HepG2 (cell line): ENCODE measurements around the gene EFNA2. TPM values are rescaled to one million over a fixed set of nuclear protein-coding genes. Genes with fewer than 3 reads are reported as not detected.

Experiments used
- ATAC-seq: fragments of 200-7000 bp; cut with Tn5 transposase; 3 replicates; pipeline ENCODE4 v1.9.1; 2020; ENCODE audit warnings: mild to moderate bottlenecking, moderate library complexity
- BruUV-seq: library from RNA; stranded (reverse); fragments of 400-500 nt; replicated peaks from 2 replicates; lab custom pipeline; 2021; lab: Mats Ljungman, UMichigan
- CTCF ChIA-PET: fragments of 300-600 bp; formaldehyde crosslinking; extraction: SDS; loops from one replicate; lab custom pipeline; 2021; ENCODE audit warnings: low total read pairs, inconsistent platforms, low intra/inter-chr PET ratio; lab: Yijun Ruan, JAX
- POLR2A ChIA-PET: fragments of 350-600 bp; sonication (Branson Sonifier 250); formaldehyde crosslinking; loops from one replicate; lab custom pipeline; 2020; ENCODE audit warnings: antibody characterized with exemption, inconsistent platforms; lab: Yijun Ruan, JAX
- DNase-seq: peaks from one replicate; pipeline ENCODE4 v3.0.0-alpha.2; 2015; ENCODE audit warnings: low spot score
- FAIRE-seq: peaks from 3 replicates; lab custom pipeline; 2011; peaks lifted over from hg19 to GRCh38; lab: Jason Lieb, UNC
- H2AFZ ChIP-seq: one replicate; pipeline ENCODE4 v1.6.1; 2011; ENCODE audit warnings: low read length, inconsistent platforms
- H3K27ac ChIP-seq: fragments of 300-600 bp; 3 replicates; pipeline ENCODE4 v1.8.0; 2011; ENCODE audit warnings: mixed run types, mild to moderate bottlenecking, mixed read lengths, low read length, inconsistent platforms; ENCODE audit not compliant: insufficient read depth; ENCODE audit errors: extremely low read length
- H3K27me3 ChIP-seq, 2 experiments: fragments of 200-600 bp in 1 of 2; 2 replicates in 1 of 2; 3 replicates in 1 of 2; pipeline versions ENCODE4 v1.6.0 to v1.8.0; 2011; ENCODE audit warnings: low read length in 2 of 2, mild to moderate bottlenecking in 2 of 2, moderate library complexity in 2 of 2, inconsistent platforms in 1 of 2; ENCODE audit not compliant: insufficient read depth in 2 of 2, control insufficient read depth in 1 of 2
- H3K36me3 ChIP-seq, 2 experiments: fragments of 200-600 bp in 1 of 2; replicated peaks in 1 of 2; 2 replicates in 1 of 2; 3 replicates in 1 of 2; pipeline versions ENCODE4 v1.5.1 to v1.8.0; 2011; ENCODE audit warnings: low read length in 2 of 2, inconsistent platforms in 1 of 2; ENCODE audit not compliant: insufficient read depth in 2 of 2, control insufficient read depth in 1 of 2
- H3K4me1 ChIP-seq: 2 replicates; pipeline ENCODE4 v1.5.1; 2012; ENCODE audit warnings: low read length, inconsistent platforms; ENCODE audit not compliant: insufficient read depth
- H3K4me2 ChIP-seq: 2 replicates; pipeline ENCODE4 v1.6.0; 2011; ENCODE audit warnings: low read depth, low read length, inconsistent platforms
- H3K4me3 ChIP-seq, 3 experiments: fragments of 200-600 bp in 1 of 3; sonication (generic), shearing (Covaris generic) in 1 of 3; replicated peaks in 1 of 3; 2 replicates each; pipeline ENCODE4 v1.5.1; 2011 to 2016; ENCODE audit warnings: low read length in 3 of 3, inconsistent platforms in 2 of 3, low read depth in 2 of 3, mild to moderate bottlenecking in 2 of 3, control low read depth in 1 of 3, mixed read lengths in 1 of 3; ENCODE audit not compliant: insufficient read depth in 1 of 3
- H3K79me2 ChIP-seq: one replicate; pipeline ENCODE4 v1.6.1; 2011; ENCODE audit warnings: low read length, inconsistent platforms; ENCODE audit not compliant: insufficient read depth
- H3K9ac ChIP-seq: 2 replicates; pipeline ENCODE4 v1.6.0; 2011; ENCODE audit warnings: mild to moderate bottlenecking, low read depth, low read length, inconsistent platforms; ENCODE audit not compliant: insufficient read depth
- H3K9me3 ChIP-seq: 2 replicates; pipeline ENCODE4 v1.5.1; 2012; ENCODE audit warnings: mild to moderate bottlenecking, low read length
- H4K20me1 ChIP-seq: 2 replicates; pipeline ENCODE4 v1.6.0; 2011; ENCODE audit warnings: inconsistent platforms, mild to moderate bottlenecking, low read length, moderate library complexity; ENCODE audit not compliant: insufficient read depth
- DNMT3B ChIP-seq: conservative IDR thresholded peaks from 2 replicates; pipeline ENCODE4 v1.6.1; 2016; ENCODE audit warnings: missing biosample characterization, control low read depth
- DPF2 ChIP-seq: sonication (generic); formaldehyde crosslinking; IDR thresholded peaks from 2 replicates; pipeline ENCODE4 v1.4.0; 2020; ENCODE audit warnings: mild to moderate bottlenecking, low read depth, missing genetic modification reagents, borderline replicate concordance
- ETV5 ChIP-seq: IDR thresholded peaks from 2 replicates; pipeline ENCODE4 v1.6.1; 2018; ENCODE audit warnings: missing biosample characterization, missing genetic modification reagents, inconsistent platforms, borderline replicate concordance
- GATA4 ChIP-seq: sonication (generic); IDR thresholded peaks from 2 replicates; pipeline ENCODE4 v1.6.1; 2016; ENCODE audit warnings: antibody characterized with exemption, low read depth, borderline replicate concordance
- HNF1B ChIP-seq: sonication (generic); formaldehyde crosslinking; IDR thresholded peaks from 2 replicates; pipeline ENCODE4 v1.5.1; 2020; ENCODE audit warnings: mild to moderate bottlenecking, moderate library complexity, missing genetic modification reagents
- MEIS1 ChIP-seq: sonication (generic); formaldehyde crosslinking; IDR thresholded peaks from 2 replicates; pipeline ENCODE4 v1.9.0; 2021; ENCODE audit warnings: mild to moderate bottlenecking, missing genetic modification reagents, moderate library complexity, borderline replicate concordance
- NFIB ChIP-seq: sonication (generic); formaldehyde crosslinking; IDR thresholded peaks from 2 replicates; pipeline ENCODE4 v1.9.0; 2021; ENCODE audit warnings: missing genetic modification reagents, mild to moderate bottlenecking, borderline replicate concordance
- NFRKB ChIP-seq: fragments of 450-650 bp; IDR thresholded peaks from 2 replicates; pipeline ENCODE4 v1.6.1; 2017
- PAXIP1 ChIP-seq: sonication (generic); formaldehyde crosslinking; conservative IDR thresholded peaks from 2 replicates; pipeline ENCODE4 v1.4.0; 2020; ENCODE audit warnings: mild to moderate bottlenecking, missing genetic modification reagents, moderate library complexity
- POLR2AphosphoS5 ChIP-seq: IDR thresholded peaks from 2 replicates; pipeline ENCODE4 v1.6.1; 2012; ENCODE audit warnings: low read depth, low read length
- POLR2G ChIP-seq: fragments of 200-400 bp; formaldehyde crosslinking; IDR thresholded peaks from 2 replicates; pipeline ENCODE4 v1.6.1; 2018; ENCODE audit warnings: mild to moderate bottlenecking, low read depth, low read length, moderate library complexity
- PRMT3 ChIP-seq: sonication (generic); formaldehyde crosslinking; IDR thresholded peaks from 2 replicates; pipeline ENCODE4 v1.8.1; 2022; ENCODE audit warnings: low read depth, mild to moderate bottlenecking, moderate library complexity, missing genetic modification reagents, borderline replicate concordance
- ZFY ChIP-seq: sonication (generic); formaldehyde crosslinking; IDR thresholded peaks from 2 replicates; pipeline ENCODE4 v1.4.0; 2020; ENCODE audit warnings: missing genetic modification reagents
- ZIK1 ChIP-seq: sonication (generic); formaldehyde crosslinking; IDR thresholded peaks from 2 replicates; pipeline ENCODE4 v1.5.0; 2020; ENCODE audit warnings: mild to moderate bottlenecking, low read depth, missing genetic modification reagents, borderline replicate concordance
- ZNF138 ChIP-seq: sonication (generic); formaldehyde crosslinking; IDR thresholded peaks from 2 replicates; pipeline ENCODE4 v1.5.0; 2020; ENCODE audit warnings: mild to moderate bottlenecking, low read depth, missing genetic modification reagents
- ZNF362 ChIP-seq: sonication (generic); formaldehyde crosslinking; IDR thresholded peaks from 2 replicates; pipeline ENCODE4 v1.4.0; 2020; ENCODE audit warnings: missing genetic modification reagents, mild to moderate bottlenecking, borderline replicate concordance
- ZNF431 ChIP-seq: sonication (generic); formaldehyde crosslinking; IDR thresholded peaks from 2 replicates; pipeline ENCODE4 v1.9.0; 2022; ENCODE audit warnings: missing genetic modification reagents, low read depth, mild to moderate bottlenecking, borderline replicate concordance
- WGBS: methylation state at CpG from one replicate; pipeline ENCODE4 v1.1.6; 2017; ENCODE audit warnings: low lambda C conversion rate; 5-methylcytosine and 5-hydroxymethylcytosine counted together
- in situ Hi-C: cut with HindIII; loops from 2 replicates; pipeline ENCODE4 v1.10.0; 2017; ENCODE audit warnings: low pct_unique_long_range_greater_than_20kb; ENCODE audit not compliant: extremely low pct_ligation_motif_present
- intact Hi-C: fragments of 100-400 bp; cut with micrococcal nuclease; formaldehyde crosslinking; loops from one replicate; pipeline ENCODE4 v1.10.0; 2022; ENCODE audit not compliant: unreplicated experiment
- polyA plus RNA-seq, 8 experiments: library from polyadenylated mRNA; depleted of rRNA in 3 of 8; stranded (reverse) in 7 of 8; unstranded in 1 of 8; fragments of >200 nt; fragmentation: Illumina TruSeq in 4 of 8; extraction: Trizol in 4 of 8; gene quantifications; 2 replicates each; pipeline versions ENCODE4 v1.2.1 to v1.2.3, GENCODE V29; 2011 to 2016; ENCODE audit warnings: low read depth in 4 of 8, missing spikeins in 1 of 8, mixed read lengths in 1 of 8; ENCODE audit not compliant: insufficient read depth in 1 of 8
- total RNA-seq, 5 experiments: library from RNA; depleted of rRNA; stranded (reverse); fragments of >200 nt; fragmentation: Illumina TruSeq; extraction: Trizol; gene quantifications; 2 replicates each; pipeline ENCODE4 v1.2.3, GENCODE V29; 2016; ENCODE audit warnings: low read depth in 1 of 5

The EFNA2 gene
- total and polyA plus RNA-seq, 2 of the 13 experiments (the other 11 are each of a cell fraction or from before 2014, with no cell fraction given), result 6.0 to 9.9 TPM

GRCh38 chr19:1269065-1269477 is 16.6 kb upstream of the EFNA2 start, which contains the start of gene CIRBP:
CIRBP (plus strand) TSS chr19:1269332; CDS start chr19:1270934, 1,602 bp downstream.
- peak within 1 kb of the TSS; percentile 59 to 83 (median 62) for H3K4me3 ChIP-seq
- peak within 1 kb of the TSS; percentile 85 for H3K27ac ChIP-seq
- BruUV-seq, result no TSS peak
- DNase-seq, result peak; percentile 96
- peaks cover 78% of the 10 kb centered on the region for H3K4me1 ChIP-seq
- no peak within 1 kb of the TSS for H2AFZ ChIP-seq
- peak within 1 kb of the TSS; percentile 100 for H3K4me2 ChIP-seq
- in situ Hi-C loops (no loop called here), intact Hi-C loops (loop anchor here (1.0 kb wide), 1 partner anchor 25 kb away; no protein-coding TSS in a partner anchor)
- POLR2A ChIA-PET, result interaction anchor here (0.5 to 11.5 kb wide), 53 partner anchors 10 to 409 kb away, joined by 3 to 668 read pairs (median 5); partner anchors contain the start of genes ARHGAP45, ATP5F1D, CBARP and CNN2
- H3K9ac ChIP-seq, result peak within 1 kb of the TSS; percentile 90
- peak; percentile 37 for FAIRE-seq
- peaks cover 15 to 36% of the 10 kb centered on the region in 2 experiments for H3K36me3 ChIP-seq
- no peaks in the 10 kb centered on the region for H3K9me3 ChIP-seq
- CTCF ChIA-PET, result no interaction called here
- WGBS, result no CpG with 5 or more reads among the region's 50 CpGs
- H3K79me2 ChIP-seq, result peaks cover 34% of the 10 kb centered on the region
- no peaks in the 10 kb centered on the region for H3K27me3 ChIP-seq
- peaks cover 36% of the 10 kb centered on the region for H4K20me1 ChIP-seq
- peak; percentile 45 for ATAC-seq
- peak; percentile 25; the same call in 1 of the 2 replicates for TF ChIP-seq PAXIP1
- peak; percentile 76; the same call in 1 of the 2 replicates for TF ChIP-seq ZIK1 (CRISPR knock-in tag)
- TF ChIP-seq HNF1B (CRISPR knock-in tag), result peak; percentile 59; the same call in 1 of the 2 replicates
- no peak for TF ChIP-seq DPF2 (CRISPR knock-in tag)
- TF ChIP-seq POLR2AphosphoS5, result peak; percentile 98
- TF ChIP-seq ZNF362 (CRISPR knock-in tag), result 0 out of 2 replicates have a peak, but pooled peaks have one; percentile 23
- TF ChIP-seq ZNF138 (CRISPR knock-in tag), result 0 out of 2 replicates have a peak, but pooled peaks have one; percentile 84
- peak; percentile 75 for TF ChIP-seq ZFY
- TF ChIP-seq DNMT3B, result 0 out of 2 replicates have a peak, but pooled peaks have one; percentile 81
- no peak for TF ChIP-seq GATA4
- TF ChIP-seq PRMT3 (CRISPR knock-in tag), result no peak
- TF ChIP-seq NFIB (CRISPR knock-in tag), result no peak
- no peak for TF ChIP-seq NFRKB
- no peak; the same call in 1 of the 2 replicates for TF ChIP-seq ZNF431 (CRISPR knock-in tag)
- peak; percentile 99 for TF ChIP-seq POLR2G
- TF ChIP-seq MEIS1, result peak; percentile 20; the same call in 1 of the 2 replicates
- peak; percentile 6; the same call in 1 of the 2 replicates for TF ChIP-seq ETV5 (CRISPR knock-in tag)
